Endothelial cell of umbilical vein (primary cell): ENCODE results near the gene GRM5. TPM values are rescaled to one million over a fixed set of nuclear protein-coding genes. Genes with fewer than 3 reads are reported as not detected.
"Not testable (repeated sequence)": the region's sequence is repeated elsewhere in the genome, so short reads cannot be mapped to it uniquely, and the experiment has no call there.

Experiments used
- BruUV-seq: library from RNA; stranded (reverse); fragments of 400-500 nt; replicated peaks from 2 replicates; lab custom pipeline; 2021; lab: Mats Ljungman, UMichigan
- CTCF ChIA-PET: fragments of 300-600, 350-600 bp; sonication (Branson Sonifier 250); formaldehyde crosslinking; loops from one replicate; lab custom pipeline; 2021; ENCODE audit warnings: antibody characterized with exemption, inconsistent platforms; lab: Charles Lee
- POLR2A ChIA-PET: fragments of 300-600, 350-600 bp; sonication (Branson Sonifier 250); formaldehyde crosslinking; loops from one replicate; lab custom pipeline; 2021; ENCODE audit warnings: antibody characterized with exemption, inconsistent platforms; lab: Charles Lee
- DNase-seq: peaks from one replicate; pipeline ENCODE4 v3.0.0-alpha.2; 2011; ENCODE audit warnings: low read depth, low spot score
- FAIRE-seq: peaks from 2 replicates; lab custom pipeline; 2011; peaks lifted over from hg19 to GRCh38; lab: Jason Lieb, UNC
- H2AFZ ChIP-seq: 2 replicates; pipeline ENCODE4 v1.6.0; 2012; ENCODE audit warnings: low read depth, low read length, control low read depth, inconsistent platforms
- H3K27ac ChIP-seq: 2 replicates; pipeline ENCODE4 v1.5.1; 2011; ENCODE audit warnings: low read depth, mild to moderate bottlenecking, control low read depth, low read length, moderate library complexity; ENCODE audit not compliant: insufficient read depth
- H3K27me3 ChIP-seq, 2 experiments: 2 replicates each; pipeline versions ENCODE4 v1.6.0 to v1.6.1; 2011; ENCODE audit warnings: low read length in 2 of 2, mixed read lengths in 1 of 2; ENCODE audit not compliant: control insufficient read depth in 2 of 2, insufficient read depth in 2 of 2
- H3K36me3 ChIP-seq, 2 experiments: 2 replicates in 1 of 2; 3 replicates in 1 of 2; pipeline ENCODE4 v1.5.1; 2011; ENCODE audit warnings: low read length in 2 of 2, mild to moderate bottlenecking in 1 of 2, moderate library complexity in 1 of 2; ENCODE audit not compliant: control insufficient read depth in 2 of 2, insufficient read depth in 2 of 2; ENCODE audit errors: extremely low read depth in 1 of 2
- H3K4me1 ChIP-seq: 3 replicates; pipeline ENCODE4 v1.5.1; 2011; ENCODE audit warnings: mild to moderate bottlenecking, low read length; ENCODE audit not compliant: control insufficient read depth, insufficient read depth; ENCODE audit errors: extremely low read depth
- H3K4me2 ChIP-seq: 2 replicates; pipeline ENCODE4 v1.6.1; 2011; ENCODE audit warnings: low read length, control low read depth, mixed read lengths; ENCODE audit not compliant: insufficient read depth
- H3K4me3 ChIP-seq, 3 experiments: fragments of 200-600 bp in 1 of 3; sonication (generic), shearing (Covaris generic) in 1 of 3; replicated peaks in 1 of 3; 2 replicates each; pipeline ENCODE4 v1.5.1; 2011 to 2016; ENCODE audit warnings: control low read depth in 3 of 3, low read length in 3 of 3, mild to moderate bottlenecking in 2 of 3, inconsistent platforms in 1 of 3, low read depth in 1 of 3, moderate library complexity in 1 of 3; ENCODE audit not compliant: insufficient read depth in 1 of 3
- H3K79me2 ChIP-seq: 2 replicates; pipeline ENCODE4 v1.6.0; 2012; ENCODE audit warnings: low read length, inconsistent platforms; ENCODE audit not compliant: control insufficient read depth, insufficient read depth
- H3K9ac ChIP-seq: replicated peaks from 2 replicates; pipeline ENCODE3; 2011; ENCODE audit warnings: low read length, control low read depth; ENCODE audit not compliant: insufficient read depth; ENCODE audit errors: extremely low read depth
- H3K9me1 ChIP-seq: replicated peaks from 3 replicates; pipeline ENCODE4 v1.6.0; 2011; ENCODE audit warnings: mild to moderate bottlenecking, low read length; ENCODE audit not compliant: control insufficient read depth, insufficient read depth; ENCODE audit errors: extremely low read depth
- H3K9me3 ChIP-seq: replicated peaks from 2 replicates; pipeline ENCODE4 v1.5.1; 2012; ENCODE audit warnings: low read length, inconsistent platforms; ENCODE audit not compliant: control insufficient read depth, insufficient read depth
- H4K20me1 ChIP-seq: replicated peaks from 2 replicates; pipeline ENCODE3; 2011; ENCODE audit warnings: mild to moderate bottlenecking, low read length; ENCODE audit not compliant: control insufficient read depth, insufficient read depth; ENCODE audit errors: extremely low read depth
- CTCF ChIP-seq, 2 donors: IDR thresholded peaks; 1 replicate in 1 of 2; 2 replicates in 1 of 2; pipeline ENCODE4 v1.5.1; 2011; ENCODE audit warnings: low read length in 2 of 2, mild to moderate bottlenecking in 2 of 2, moderate library complexity in 2 of 2, control low read depth in 1 of 2, inconsistent platforms in 1 of 2, low read depth in 1 of 2; ENCODE audit not compliant: insufficient read depth in 1 of 2; ENCODE audit errors: extremely low read depth in 1 of 2
- EZH2 ChIP-seq: IDR thresholded peaks from 2 replicates; pipeline ENCODE4 v1.6.1; 2012; ENCODE audit warnings: borderline replicate concordance, low read depth, mild to moderate bottlenecking, moderate library complexity, low read length, inconsistent platforms; ENCODE audit not compliant: severe bottlenecking
- FOS ChIP-seq: IDR thresholded peaks from 2 replicates; pipeline ENCODE4 v1.6.1; 2011; ENCODE audit warnings: mild to moderate bottlenecking, low read length, moderate library complexity, borderline replicate concordance; ENCODE audit not compliant: insufficient read depth
- GATA2 ChIP-seq: IDR thresholded peaks from 2 replicates; pipeline ENCODE4 v1.7.0; 2011; ENCODE audit warnings: low read depth, mild to moderate bottlenecking, moderate library complexity, mixed read lengths, low read length; ENCODE audit not compliant: insufficient read length, insufficient read depth
- JUN ChIP-seq: IDR thresholded peaks from 2 replicates; pipeline ENCODE4 v1.6.1; 2011; ENCODE audit warnings: borderline replicate concordance, low read depth; ENCODE audit not compliant: insufficient read length, insufficient read depth
- MAX ChIP-seq: IDR thresholded peaks from 2 replicates; pipeline ENCODE4 v1.6.1; 2011; ENCODE audit not compliant: insufficient read depth, insufficient read length
- MYC ChIP-seq: IDR thresholded peaks from one replicate; pipeline ENCODE4 v1.6.1; 2011; ENCODE audit warnings: mild to moderate bottlenecking, low read depth, low read length
- POLR2A ChIP-seq: IDR thresholded peaks from 2 replicates; pipeline ENCODE4 v1.6.1; 2012; ENCODE audit warnings: low read depth, mild to moderate bottlenecking, control low read depth, low read length
- POLR2AphosphoS5 ChIP-seq: IDR thresholded peaks from 2 replicates; pipeline ENCODE4 v1.6.1; 2012; ENCODE audit warnings: low read depth, mild to moderate bottlenecking, control low read depth, low read length, moderate library complexity; ENCODE audit not compliant: insufficient read depth
- dilution Hi-C: fragments of 300-500 bp; cut with MboI; formaldehyde crosslinking; loops from one replicate; pipeline ENCODE4 v1.15.0; 2019; ENCODE audit warnings: low sequenced_read_pairs; ENCODE audit not compliant: extremely low pct_ligation_motif_present
- intact Hi-C: fragments of 100-400 bp; cut with micrococcal nuclease; formaldehyde crosslinking; loops from one replicate; pipeline ENCODE4 v1.10.0; 2022
- polyA plus RNA-seq, 4 experiments: library from polyadenylated mRNA; depleted of rRNA in 3 of 4; stranded (reverse) in 3 of 4; unstranded in 1 of 4; fragments of >200 nt; gene quantifications; 2 replicates each; pipeline versions ENCODE4 v1.2.1 to v1.2.3, GENCODE V29; 2011 to 2012; ENCODE audit warnings: missing spikeins in 1 of 4
- total RNA-seq: library from RNA; stranded (reverse); gene quantifications from 2 replicates; pipeline ENCODE4 v1.2.3, GENCODE V29; 2021

The GRM5 gene
- total and polyA plus RNA-seq, 2 donors (not counting 3 experiments of a cell fraction or from before 2014, with no cell fraction given) = 0.10 to 0.11 TPM

DNA sequence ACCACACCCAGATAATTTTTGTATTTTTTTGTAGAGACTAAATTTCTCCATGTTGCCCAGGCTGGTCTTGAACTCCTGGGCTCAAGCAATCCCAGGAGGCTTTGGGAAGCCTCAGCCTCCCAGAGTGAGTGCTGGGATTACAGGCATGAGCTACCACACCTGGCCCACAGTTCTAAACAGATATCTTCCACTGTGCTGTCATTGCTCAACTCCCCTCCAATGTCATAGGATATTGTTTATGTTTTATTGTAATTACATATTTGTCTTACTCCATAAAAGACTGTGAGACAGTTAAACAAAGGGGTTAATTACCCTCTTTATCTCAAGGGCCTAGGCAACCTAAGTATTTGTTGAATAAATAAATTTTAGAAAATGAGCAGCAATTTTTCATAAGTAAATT, 204.2 kb downstream of the GRM5 start:
- no peak for TF ChIP-seq FOS
- no peak for TF ChIP-seq MYC
- TF ChIP-seq MAX = no peak
- TF ChIP-seq GATA2 = no peak
- TF ChIP-seq POLR2AphosphoS5 = no peak
- no peak for TF ChIP-seq EZH2
- TF ChIP-seq CTCF (IDR thresholded peaks at IDR 0.05; ENCODE audit: extremely low read depth in 1 of 2, insufficient read depth in 1 of 2, low read depth in 1 of 2, low read length in 2 of 2) = no peak
- TF ChIP-seq POLR2A = no peak
- TF ChIP-seq JUN = no peak
- FAIRE-seq = no peak
- Histone ChIP-seq H4K20me1 (no peaks in the 10 kb centered on the region), H3K36me3 (no peaks in the 10 kb centered on the region), H3K79me2 (no peaks in the 10 kb centered on the region), H2AFZ (no peak overlapping the region), H3K9me1 (no peaks in the 10 kb centered on the region), H3K4me2 (no peak overlapping the region), H3K27me3 (no peaks in the 10 kb centered on the region), H3K27ac (no peak overlapping the region), H3K9ac (no peak overlapping the region), H3K9me3 (no peaks in the 10 kb centered on the region), H3K4me1 (no peaks in the 10 kb centered on the region), H3K4me3 (no peak overlapping the region)
- ChIA-PET CTCF (no interaction called here), POLR2A (no interaction called here)
- dilution Hi-C loops (no loop called here), intact Hi-C loops (no loop called here)
- no TSS peak for BruUV-seq
- no peak for DNase-seq

GRCh38 chr11:88860431-88860830, 205.4 kb downstream of the GRM5 start:
- H3K9me1 ChIP-seq, H3K9ac ChIP-seq, H3K4me2 ChIP-seq, H3K9me3 ChIP-seq, BruUV-seq, FAIRE-seq, H3K27ac ChIP-seq, H2AFZ ChIP-seq, H4K20me1 ChIP-seq, intact Hi-C loops, dilution Hi-C loops, H3K4me1 ChIP-seq, H3K36me3 ChIP-seq, H3K27me3 ChIP-seq, DNase-seq, H3K4me3 ChIP-seq, POLR2A ChIA-PET, CTCF ChIA-PET, H3K79me2 ChIP-seq: not testable (repeated sequence)

- H3K27ac ChIP-seq, intact Hi-C loops: not testable (repeated sequence)
Observed at GRCh38 chr11:88853963-88854362, 211.8 kb downstream of the GRM5 start.

More at GRCh38 chr11:88853963-88854362, 211.8 kb downstream of the GRM5 start:
- FAIRE-seq, H3K4me1 ChIP-seq, H3K9ac ChIP-seq, H3K9me3 ChIP-seq, BruUV-seq, DNase-seq, H3K27me3 ChIP-seq, POLR2A ChIA-PET, H3K79me2 ChIP-seq, CTCF ChIA-PET, H3K4me3 ChIP-seq, H3K4me2 ChIP-seq, dilution Hi-C loops, H3K9me1 ChIP-seq, H3K36me3 ChIP-seq, H2AFZ ChIP-seq, H4K20me1 ChIP-seq: not testable (repeated sequence)
